RKO (cell line): ENCODE results near the gene STX19.
"Not testable (repeated sequence)": the region's sequence is repeated elsewhere in the genome, so short reads cannot be mapped to it uniquely, and the experiment has no call there.

Experiments
- DNase-seq: peaks from one replicate; pipeline ENCODE4 v3.0.0-alpha.2; 2016; ENCODE audit warnings: low spot score

The STX19 gene

GRCh38 chr3:93973131-93974126 lies 55.0 kb downstream of the STX19 start, which contains the start of gene PROS1:
Gene PROS1 (minus strand): TSS chr3:93973896. CDS start chr3:93973749, 147 bp downstream.
- DNase-seq = peak; percentile 88

- no peak for DNase-seq
Observed at GRCh38 chr3:93969997-93970396, 58.4 kb downstream of the STX19 start.

- DNase-seq = peak; percentile 82
Observed at GRCh38 chr3:93969443-93969842, 59.0 kb downstream of the STX19 start.

GRCh38 chr3:93965106-93965505 lies 63.3 kb downstream of the STX19 start:
- not testable (repeated sequence) for DNase-seq
